C4-2B (cell line): ENCODE measurements around the gene CAMKK2.

ENCODE experiments used
- ZFX ChIP-seq: fragments of 450-650 bp; IDR thresholded peaks from 2 replicates; pipeline ENCODE4 v1.6.1; 2017
- TF ChIP-seq, protein P1 (sequence below): fragments of 450-650 bp; conservative IDR thresholded peaks from 2 replicates; pipeline ENCODE4 v1.5.1; 2017; ENCODE audit warnings: mild to moderate bottlenecking

DNA sequence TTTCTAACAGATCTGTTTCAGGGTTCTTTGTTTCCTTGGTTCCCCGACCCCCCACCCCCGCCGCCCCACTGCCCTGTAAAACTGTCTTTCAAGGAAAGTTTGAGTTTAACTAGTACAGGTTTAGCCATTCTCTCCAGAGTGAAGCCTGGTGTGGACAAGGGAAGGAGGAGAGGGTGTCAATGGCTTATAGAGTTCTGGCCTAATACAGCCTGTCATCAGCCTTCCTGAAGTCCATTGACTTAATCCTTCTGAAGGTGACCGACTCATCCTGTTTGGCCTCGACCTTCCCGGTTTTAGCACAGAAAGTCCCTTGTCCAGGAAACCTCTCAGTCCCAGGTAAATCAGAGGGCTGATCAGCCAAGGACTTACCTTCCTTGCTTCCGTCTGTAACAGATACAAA, 97.6 kb downstream of the CAMKK2 start:
- TF ChIP-seq, protein P1, sequence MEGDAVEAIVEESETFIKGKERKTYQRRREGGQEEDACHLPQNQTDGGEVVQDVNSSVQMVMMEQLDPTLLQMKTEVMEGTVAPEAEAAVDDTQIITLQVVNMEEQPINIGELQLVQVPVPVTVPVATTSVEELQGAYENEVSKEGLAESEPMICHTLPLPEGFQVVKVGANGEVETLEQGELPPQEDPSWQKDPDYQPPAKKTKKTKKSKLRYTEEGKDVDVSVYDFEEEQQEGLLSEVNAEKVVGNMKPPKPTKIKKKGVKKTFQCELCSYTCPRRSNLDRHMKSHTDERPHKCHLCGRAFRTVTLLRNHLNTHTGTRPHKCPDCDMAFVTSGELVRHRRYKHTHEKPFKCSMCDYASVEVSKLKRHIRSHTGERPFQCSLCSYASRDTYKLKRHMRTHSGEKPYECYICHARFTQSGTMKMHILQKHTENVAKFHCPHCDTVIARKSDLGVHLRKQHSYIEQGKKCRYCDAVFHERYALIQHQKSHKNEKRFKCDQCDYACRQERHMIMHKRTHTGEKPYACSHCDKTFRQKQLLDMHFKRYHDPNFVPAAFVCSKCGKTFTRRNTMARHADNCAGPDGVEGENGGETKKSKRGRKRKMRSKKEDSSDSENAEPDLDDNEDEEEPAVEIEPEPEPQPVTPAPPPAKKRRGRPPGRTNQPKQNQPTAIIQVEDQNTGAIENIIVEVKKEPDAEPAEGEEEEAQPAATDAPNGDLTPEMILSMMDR = no peak
- TF ChIP-seq ZFX = no peak
